Keratinocyte (primary cell): ENCODE measurements around the gene SLC25A25. TPM values are rescaled to one million over a fixed set of nuclear protein-coding genes. Genes with fewer than 3 reads are reported as not detected.

Experiments
- DNase-seq: peaks from one replicate; pipeline ENCODE4 v3.0.0-alpha.2; 2011; ENCODE audit warnings: low read depth, missing footprints, low spot score
- FAIRE-seq: peaks from 2 replicates; lab custom pipeline; 2011; peaks lifted over from hg19 to GRCh38; lab: Jason Lieb, UNC
- H2AFZ ChIP-seq: 2 replicates; pipeline ENCODE4 v1.6.0; 2012; ENCODE audit warnings: low read length, control low read depth, inconsistent platforms; ENCODE audit not compliant: control insufficient read depth
- H3K27ac ChIP-seq: 2 replicates; pipeline ENCODE4 v1.5.1; 2011; ENCODE audit warnings: low read length; ENCODE audit not compliant: control insufficient read depth, insufficient read depth
- H3K27me3 ChIP-seq: 3 replicates; pipeline ENCODE4 v1.6.0; 2011; ENCODE audit warnings: low read length; ENCODE audit not compliant: control insufficient read depth, insufficient read depth; ENCODE audit errors: extremely low read depth
- H3K36me3 ChIP-seq, 2 experiments: 2 replicates in 1 of 2; 3 replicates in 1 of 2; pipeline ENCODE4 v1.5.1; 2011; ENCODE audit warnings: low read length in 2 of 2, mild to moderate bottlenecking in 1 of 2; ENCODE audit not compliant: control insufficient read depth in 2 of 2, insufficient read depth in 2 of 2; ENCODE audit errors: extremely low read depth in 1 of 2
- H3K4me1 ChIP-seq: 3 replicates; pipeline ENCODE4 v1.5.1; 2011; ENCODE audit warnings: low read length; ENCODE audit not compliant: control insufficient read depth, insufficient read depth; ENCODE audit errors: extremely low read depth
- H3K4me2 ChIP-seq: 3 replicates; pipeline ENCODE4 v1.6.0; 2011; ENCODE audit warnings: low read depth, low read length; ENCODE audit not compliant: control insufficient read depth, insufficient read depth; ENCODE audit errors: extremely low read depth
- H3K4me3 ChIP-seq, 3 experiments: fragments of 200-600 bp in 1 of 3; sonication (generic) in 1 of 3; 2 replicates in 2 of 3; 3 replicates in 1 of 3; pipeline ENCODE4 v1.5.1; 2011 to 2016; ENCODE audit warnings: low read length in 3 of 3, mild to moderate bottlenecking in 3 of 3, control low read depth in 2 of 3, inconsistent platforms in 1 of 3, low read depth in 1 of 3, mixed read lengths in 1 of 3, mixed run types in 1 of 3, moderate library complexity in 1 of 3; ENCODE audit not compliant: control insufficient read depth in 2 of 3, insufficient read depth in 2 of 3; ENCODE audit errors: extremely low read depth in 1 of 3
- H3K79me2 ChIP-seq: 2 replicates; pipeline ENCODE4 v1.6.0; 2012; ENCODE audit warnings: low read length; ENCODE audit not compliant: control insufficient read depth, insufficient read depth
- H3K9ac ChIP-seq: 3 replicates; pipeline ENCODE4 v1.6.0; 2011; ENCODE audit warnings: low read length; ENCODE audit not compliant: control insufficient read depth, insufficient read depth; ENCODE audit errors: extremely low read depth
- H3K9me1 ChIP-seq: 3 replicates; pipeline ENCODE4 v1.6.0; 2011; ENCODE audit warnings: low read length; ENCODE audit not compliant: control insufficient read depth, insufficient read depth; ENCODE audit errors: extremely low read depth
- H3K9me3 ChIP-seq: 2 replicates; pipeline ENCODE4 v1.5.1; 2012; ENCODE audit warnings: low read depth, low read length; ENCODE audit not compliant: control insufficient read depth
- H4K20me1 ChIP-seq: 3 replicates; pipeline ENCODE4 v1.6.0; 2011; ENCODE audit warnings: low read length; ENCODE audit not compliant: control insufficient read depth, insufficient read depth; ENCODE audit errors: extremely low read depth
- EZH2 ChIP-seq: IDR thresholded peaks from one replicate; pipeline ENCODE4 v1.6.1; 2012; ENCODE audit warnings: inconsistent platforms, mild to moderate bottlenecking, low read length, moderate library complexity
- dilution Hi-C: fragments of 300-500 bp; cut with MboI; formaldehyde crosslinking; loops from one replicate; pipeline ENCODE4 v1.7.0; 2020; ENCODE audit warnings: low sequenced_read_pairs; ENCODE audit not compliant: extremely low pct_ligation_motif_present
- polyA plus RNA-seq, 5 experiments: library from polyadenylated mRNA; depleted of rRNA in 3 of 5; stranded (reverse) in 3 of 5; stranded (forward) in 1 of 5; unstranded in 1 of 5; fragments of >200 nt; gene quantifications; 1 replicate in 1 of 5; 2 replicates in 3 of 5; 3 replicates in 1 of 5; pipeline versions ENCODE4 v1.2.1 to v1.2.3, GENCODE V29; 2011 to 2012; ENCODE audit warnings: missing spikeins in 2 of 5, low read depth in 1 of 5, low replicate concordance in 1 of 5
- TF ChIP-seq, protein P1 (sequence below), 3 experiments: IDR thresholded peaks in 1 of 3; conservative IDR thresholded peaks in 1 of 3; optimal IDR thresholded peaks in 1 of 3; 2 replicates in 2 of 3; 3 replicates in 1 of 3; pipeline versions ENCODE3 to v1.5.1; 2011; ENCODE audit warnings: low read length in 3 of 3, mild to moderate bottlenecking in 3 of 3, moderate library complexity in 2 of 3, control low read depth in 1 of 3, inconsistent platforms in 1 of 3; ENCODE audit not compliant: insufficient read depth in 2 of 3; ENCODE audit errors: extremely low read depth in 1 of 3

SLC25A25 gene
- polyA plus RNA-seq, 1 donor (not counting 4 experiments of a cell fraction or from before 2014, with no cell fraction given) = 6.5 TPM

DNA sequence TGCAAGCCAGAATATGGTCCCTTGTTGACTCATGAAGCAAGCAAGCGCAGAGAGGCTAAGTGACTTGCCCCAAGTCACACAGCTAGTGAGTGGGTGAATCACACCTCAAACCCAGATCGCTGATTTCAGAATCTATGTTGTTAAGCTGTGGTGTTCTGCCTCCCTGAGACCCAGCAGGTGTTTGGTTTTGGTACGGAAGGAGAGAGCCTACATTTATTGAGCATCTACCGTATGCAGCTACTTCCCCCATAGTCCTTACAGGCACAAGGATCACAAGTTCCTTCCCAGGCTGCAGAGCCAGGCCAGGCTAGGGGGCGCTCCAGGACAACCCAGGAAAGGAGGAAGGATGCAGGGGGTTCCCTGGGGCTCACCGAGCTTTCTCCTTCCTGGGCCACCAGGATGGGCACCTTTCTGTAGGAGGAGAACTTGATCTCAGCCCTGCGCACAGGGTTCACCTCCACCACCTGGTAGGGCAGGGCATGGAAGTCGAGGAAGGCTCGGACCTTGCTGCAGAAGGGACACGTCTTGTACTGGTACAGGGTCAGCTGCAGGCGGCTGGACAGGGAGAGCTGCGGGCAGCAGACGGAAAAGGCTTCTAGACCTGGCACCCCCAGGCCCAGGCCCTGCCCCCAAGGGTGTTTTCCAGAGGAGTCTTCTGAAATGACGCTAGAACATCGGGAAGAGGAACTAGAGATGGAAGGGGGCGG is 57.0 kb downstream of the SLC25A25 start:
- Histone ChIP-seq H3K9me1 (no peaks in the 10 kb centered on the region), H3K79me2 (peaks cover 26% of the 10 kb centered on the region), H3K27ac (no peak overlapping the region), H3K4me1 (peaks cover 11% of the 10 kb centered on the region), H3K4me3 (no peak overlapping the region), H3K36me3 (peaks cover 20 to 31% of the 10 kb centered on the region in 2 experiments), H2AFZ (no peak overlapping the region), H3K27me3 (no peaks in the 10 kb centered on the region), H3K9me3 (no peaks in the 10 kb centered on the region), H3K9ac (no peak overlapping the region), H3K4me2 (no peak overlapping the region), H4K20me1 (peaks cover 3% of the 10 kb centered on the region)
- dilution Hi-C loops = no loop called here
- TF ChIP-seq, protein P1, sequence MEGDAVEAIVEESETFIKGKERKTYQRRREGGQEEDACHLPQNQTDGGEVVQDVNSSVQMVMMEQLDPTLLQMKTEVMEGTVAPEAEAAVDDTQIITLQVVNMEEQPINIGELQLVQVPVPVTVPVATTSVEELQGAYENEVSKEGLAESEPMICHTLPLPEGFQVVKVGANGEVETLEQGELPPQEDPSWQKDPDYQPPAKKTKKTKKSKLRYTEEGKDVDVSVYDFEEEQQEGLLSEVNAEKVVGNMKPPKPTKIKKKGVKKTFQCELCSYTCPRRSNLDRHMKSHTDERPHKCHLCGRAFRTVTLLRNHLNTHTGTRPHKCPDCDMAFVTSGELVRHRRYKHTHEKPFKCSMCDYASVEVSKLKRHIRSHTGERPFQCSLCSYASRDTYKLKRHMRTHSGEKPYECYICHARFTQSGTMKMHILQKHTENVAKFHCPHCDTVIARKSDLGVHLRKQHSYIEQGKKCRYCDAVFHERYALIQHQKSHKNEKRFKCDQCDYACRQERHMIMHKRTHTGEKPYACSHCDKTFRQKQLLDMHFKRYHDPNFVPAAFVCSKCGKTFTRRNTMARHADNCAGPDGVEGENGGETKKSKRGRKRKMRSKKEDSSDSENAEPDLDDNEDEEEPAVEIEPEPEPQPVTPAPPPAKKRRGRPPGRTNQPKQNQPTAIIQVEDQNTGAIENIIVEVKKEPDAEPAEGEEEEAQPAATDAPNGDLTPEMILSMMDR (optimal IDR thresholded peaks at IDR 0.05 in 1 of 3, IDR thresholded peaks at IDR 0.05 in 1 of 3, conservative IDR thresholded peaks at IDR 0.05 in 1 of 3; ENCODE audit: extremely low read depth in 1 of 3, insufficient read depth in 2 of 3, low read length in 3 of 3) = peak; percentile 85 to 88 (median 88)
- TF ChIP-seq EZH2 = no peak
- no peak for DNase-seq
- FAIRE-seq = peak; percentile 65

DNA sequence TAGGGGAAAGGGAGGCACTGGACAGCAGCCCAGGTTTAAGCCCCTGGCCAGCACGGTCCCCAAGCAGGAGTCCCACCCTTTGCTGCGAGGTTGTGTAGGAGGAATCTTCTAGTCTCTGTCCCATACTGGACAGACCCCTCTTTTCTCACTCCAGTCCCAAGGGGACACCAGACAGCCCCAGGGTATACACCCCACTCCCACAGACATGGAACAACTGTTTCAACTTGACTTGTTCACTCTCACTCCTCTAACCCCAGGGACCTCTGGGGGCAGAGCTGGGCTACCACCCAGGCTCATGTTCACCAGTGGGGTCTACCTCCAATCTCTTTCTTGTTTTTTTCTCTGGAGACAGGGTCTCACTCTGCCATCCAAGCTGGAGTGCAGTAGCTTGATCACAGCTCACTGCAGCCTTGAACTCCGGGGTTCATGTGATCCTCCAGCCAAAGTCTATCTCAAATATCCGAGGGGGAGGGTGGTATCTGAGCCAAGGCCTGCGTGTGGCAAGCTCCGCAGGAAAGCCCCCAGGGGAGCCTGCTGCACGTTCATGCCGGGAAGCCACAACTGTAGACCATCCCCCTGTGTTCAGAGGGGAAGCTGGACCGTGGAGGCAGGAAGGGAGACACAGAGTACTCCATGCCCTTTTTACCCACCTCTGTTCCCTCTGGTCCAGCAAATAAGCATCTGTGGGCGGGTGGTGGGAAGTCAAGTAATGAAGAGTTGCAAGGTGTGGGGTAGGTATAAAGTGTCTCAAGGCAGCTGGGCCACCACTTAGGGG is 57.7 kb downstream of the SLC25A25 start:
- no peak overlapping the region for H3K9ac ChIP-seq
- peak overlapping the region; percentile 62 for H3K4me2 ChIP-seq
- no peak overlapping the region for H2AFZ ChIP-seq
- FAIRE-seq = no peak
- H3K27ac ChIP-seq = no peak overlapping the region
- no peak for DNase-seq
- H3K36me3 ChIP-seq = peaks cover 20 to 26% of the 10 kb centered on the region in 2 experiments
- H3K9me3 ChIP-seq = no peaks in the 10 kb centered on the region
- peaks cover 11% of the 10 kb centered on the region for H3K4me1 ChIP-seq
- TF ChIP-seq, protein P1 (optimal IDR thresholded peaks at IDR 0.05 in 1 of 3, IDR thresholded peaks at IDR 0.05 in 1 of 3, conservative IDR thresholded peaks at IDR 0.05 in 1 of 3; ENCODE audit: extremely low read depth in 1 of 3, insufficient read depth in 2 of 3, low read length in 3 of 3) = no peak
- no peak for TF ChIP-seq EZH2
- no peaks in the 10 kb centered on the region for H3K9me1 ChIP-seq
- peak overlapping the region in 1 of 3 experiments; percentile 12 for H3K4me3 ChIP-seq
- dilution Hi-C loops = no loop called here
- H3K27me3 ChIP-seq = no peaks in the 10 kb centered on the region
- peaks cover 26% of the 10 kb centered on the region for H3K79me2 ChIP-seq
- H4K20me1 ChIP-seq = peaks cover 3% of the 10 kb centered on the region
